HG03520 (cell line): ENCODE results near the gene CHI3L2.
A peak's percentile ranks its signal among the peaks of the same experiment; 100 is the strongest.
"Not testable (repeated sequence)": the region's sequence is repeated elsewhere in the genome, so short reads cannot be mapped to it uniquely, and the experiment has no call there.

Experiments
- ATAC-seq: cut with Tn5 transposase; IDR thresholded peaks from one replicate; pipeline ENCODE4 v1.9.1; 2021; ENCODE audit warnings: mild to moderate bottlenecking, moderate library complexity; ENCODE audit not compliant: unreplicated experiment

CHI3L2 gene

DNA sequence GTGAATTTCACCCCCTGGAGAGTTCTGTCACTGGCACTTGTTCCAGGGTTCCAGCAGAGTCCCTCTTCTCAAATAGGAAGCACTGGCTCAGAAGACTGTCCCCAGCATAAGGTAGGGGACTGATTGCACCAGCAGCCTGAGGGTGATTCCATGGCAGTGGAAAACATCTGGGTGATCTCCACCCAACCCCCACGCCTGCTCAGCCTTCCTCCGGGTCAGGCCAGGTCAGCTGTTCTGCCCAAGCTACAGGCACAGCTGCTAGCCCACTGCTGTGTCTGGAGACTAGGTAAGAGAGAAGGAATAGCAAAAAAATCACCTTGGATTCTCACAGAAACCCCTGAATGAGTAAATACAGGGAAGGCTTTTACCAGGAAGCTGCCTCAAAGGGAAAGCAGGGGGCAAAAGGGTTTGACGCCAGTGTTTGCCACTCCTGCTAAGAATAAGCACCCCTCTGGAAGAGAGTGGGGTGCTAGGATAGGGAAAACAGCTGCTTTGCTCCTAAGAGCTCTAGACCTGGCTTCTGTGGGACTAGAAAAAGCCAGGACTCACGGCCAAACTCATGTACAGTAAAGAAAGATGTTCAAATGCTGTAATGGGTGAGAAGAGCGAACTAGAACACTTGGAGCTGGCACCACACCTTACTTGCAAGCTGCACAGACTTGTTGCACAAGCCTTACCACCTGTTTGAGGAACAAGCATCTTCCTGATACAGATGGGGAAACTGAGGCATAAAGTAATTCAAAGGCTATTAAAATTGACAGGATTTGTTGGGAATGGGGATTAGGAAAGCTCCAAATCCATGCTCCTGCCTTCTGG, 26.0 kb upstream of the CHI3L2 start:
- no peak for ATAC-seq

DNA sequence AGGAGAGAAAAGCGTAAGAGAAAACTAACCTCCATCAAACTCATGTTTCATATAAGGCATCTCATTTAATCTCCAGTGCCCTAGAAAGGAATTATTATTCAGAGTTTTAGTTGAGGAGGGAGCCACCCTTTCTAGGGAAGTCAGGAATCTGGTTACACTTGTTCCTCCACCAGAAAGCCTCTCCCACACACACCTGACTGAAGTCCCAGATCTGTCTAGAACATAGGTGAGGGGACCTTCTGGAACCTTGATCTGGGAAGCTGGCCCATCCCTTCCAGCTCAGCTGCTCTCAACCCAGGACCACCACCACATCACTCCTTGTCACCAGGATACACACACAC, 25.2 kb upstream of the CHI3L2 start:
- no peak for ATAC-seq

DNA sequence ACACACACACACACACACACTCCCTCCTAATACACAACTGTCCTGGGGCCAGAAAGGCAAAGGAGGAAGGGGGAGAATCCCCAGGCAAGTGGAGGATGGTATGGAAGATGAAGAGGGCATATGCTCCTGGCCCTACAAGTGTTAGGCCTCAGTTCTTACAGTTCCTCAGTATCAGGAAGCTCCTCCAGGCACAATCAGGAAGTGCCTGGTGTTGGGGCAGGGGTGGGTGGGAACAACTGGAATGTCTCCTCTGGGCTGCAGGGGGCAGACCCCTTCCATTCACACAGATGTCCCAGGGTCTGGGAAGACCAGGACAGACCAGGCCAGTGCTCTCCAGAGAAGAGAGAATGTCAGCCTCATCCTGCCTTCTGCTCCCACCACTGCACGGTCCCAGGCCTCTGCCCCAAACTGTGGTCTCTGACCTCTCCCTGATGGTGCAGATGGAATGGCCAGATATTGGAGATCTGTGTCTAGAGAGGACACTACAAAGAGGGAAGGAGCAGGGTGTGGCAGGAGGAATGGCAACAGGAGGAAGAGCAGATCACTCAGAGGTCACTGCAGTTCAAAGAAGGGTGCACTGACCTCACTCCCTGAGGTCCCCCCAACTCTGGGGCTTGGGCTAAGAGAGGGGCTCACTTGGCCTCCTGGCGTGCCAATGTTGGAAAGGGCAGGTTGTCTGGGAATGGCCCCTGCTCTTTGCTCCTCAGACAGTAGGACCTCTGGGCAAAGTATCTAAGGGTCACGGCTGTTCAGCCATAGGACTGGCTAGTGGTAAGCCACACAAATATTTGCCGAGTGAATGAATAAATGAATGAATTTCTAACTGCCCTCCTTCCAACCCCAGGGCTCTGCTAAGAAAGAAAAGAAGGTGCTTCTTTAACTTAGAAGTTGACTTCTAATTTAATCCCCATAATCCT, 24.5 kb upstream of the CHI3L2 start:
- ATAC-seq = peak; percentile 1

DNA sequence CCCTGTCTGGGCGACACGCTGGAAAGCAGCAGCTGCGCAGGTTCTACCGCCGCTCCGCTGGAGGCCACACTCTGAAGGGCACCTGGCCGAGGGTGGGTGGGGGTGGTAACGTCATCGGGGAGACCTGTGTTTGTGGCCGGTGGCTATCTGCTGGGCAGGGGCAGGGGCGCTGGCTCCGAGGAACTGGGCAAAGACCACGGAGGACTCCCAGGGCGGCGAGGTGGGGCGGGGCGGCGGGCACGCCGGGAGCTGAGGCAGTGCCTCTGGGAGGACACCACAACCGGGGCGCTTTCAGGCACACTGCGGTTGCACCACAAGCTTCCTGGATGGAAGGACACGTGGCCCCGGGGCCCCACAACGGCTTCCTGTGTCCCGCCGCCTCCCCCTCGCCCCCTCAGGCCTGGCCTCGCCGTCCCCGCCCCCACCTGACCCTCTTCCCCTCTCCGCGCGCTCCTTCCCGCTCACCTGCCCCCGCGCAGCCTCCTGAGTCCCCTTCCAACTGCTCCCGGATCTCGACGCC, 23.8 kb upstream of the CHI3L2 start:
- peak; percentile 38 for ATAC-seq

DNA sequence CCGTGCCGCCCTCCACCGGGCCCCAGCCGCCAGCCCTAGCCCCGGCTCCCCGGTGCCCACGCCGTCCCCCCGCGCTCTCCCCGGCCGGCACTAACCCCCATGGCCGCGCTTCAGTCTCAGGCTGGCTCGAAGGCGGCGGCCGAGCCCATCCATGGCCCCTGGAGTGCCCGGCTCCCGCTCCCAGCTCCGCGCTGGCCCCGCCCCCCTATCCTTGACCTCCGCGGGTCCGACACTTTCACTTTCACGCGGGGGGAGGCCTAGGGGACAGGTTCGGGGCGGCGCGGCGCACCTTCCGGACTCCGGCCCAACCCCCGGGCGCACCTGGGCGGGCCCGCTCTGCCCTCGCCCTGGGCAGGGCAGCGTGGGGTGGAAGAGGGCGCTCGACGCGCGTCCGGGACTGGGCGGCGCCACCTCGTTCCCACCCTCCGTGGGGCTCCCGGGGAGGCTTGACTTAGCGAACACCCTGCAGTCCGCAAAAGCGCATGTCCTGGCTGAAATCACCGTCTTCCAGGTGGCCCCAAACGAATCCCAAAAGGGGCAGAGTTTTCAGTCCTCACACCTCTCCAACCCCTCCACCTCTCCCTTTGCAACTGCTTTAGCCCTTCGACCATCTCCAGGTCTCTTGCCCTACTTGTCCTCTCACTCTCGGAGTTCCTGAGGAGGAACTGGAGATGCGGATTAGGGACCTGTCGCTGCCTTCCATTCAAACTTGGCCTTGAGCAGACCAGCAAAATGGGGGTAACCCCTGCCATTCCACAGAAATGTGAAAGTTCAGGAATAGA, 23.1 kb upstream of the CHI3L2 start:
- ATAC-seq = peak; percentile 49

DNA sequence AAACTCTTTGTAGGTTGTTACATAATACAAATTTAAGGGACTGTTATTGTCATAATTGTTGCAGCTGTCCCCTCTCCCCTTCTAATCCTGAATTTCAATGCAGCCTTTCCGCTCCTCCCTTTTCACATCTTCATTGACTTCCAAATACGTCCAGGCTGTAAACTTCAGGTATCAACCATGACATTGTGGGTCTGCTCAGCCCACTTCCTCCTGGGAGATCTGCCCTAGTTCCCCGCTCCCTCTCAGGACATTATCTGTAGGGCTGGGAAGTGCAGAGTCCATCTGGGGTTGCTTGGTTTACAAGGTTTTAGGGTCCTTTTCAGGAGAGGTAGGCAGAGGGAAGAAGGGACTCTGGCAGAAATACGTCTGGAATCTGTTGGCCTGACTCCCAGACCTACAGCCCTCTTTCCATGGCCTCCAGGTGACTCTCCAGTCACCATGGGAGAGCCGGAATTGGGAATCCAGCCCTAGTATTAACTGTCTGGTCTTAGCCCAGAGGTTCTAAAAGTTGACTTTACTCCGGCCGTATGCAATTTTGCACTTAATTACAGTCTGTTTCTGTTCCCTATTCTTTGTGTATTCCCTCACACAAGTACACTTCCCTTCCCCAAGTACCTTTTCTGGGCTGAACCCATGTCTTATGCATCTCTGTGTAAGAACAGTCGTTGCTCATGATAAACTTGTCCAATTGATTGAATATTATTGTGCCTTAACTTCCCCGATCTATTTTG, 22.4 kb upstream of the CHI3L2 start:
- ATAC-seq = no peak

DNA sequence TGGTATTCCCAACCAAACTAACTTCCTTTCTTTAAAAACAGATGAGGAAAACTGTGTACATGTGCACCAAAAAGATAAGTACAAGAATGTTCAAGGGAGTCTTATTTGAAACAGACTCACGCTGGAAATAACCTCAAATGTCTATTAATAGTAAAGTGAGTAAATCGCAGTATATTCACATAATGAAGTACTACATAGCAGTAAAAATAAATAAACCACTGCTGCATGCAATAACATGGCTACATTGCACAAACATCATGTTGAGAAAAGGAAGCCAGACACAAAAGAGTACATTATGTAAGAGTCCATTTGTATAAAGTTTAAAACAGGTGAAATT, 21.8 kb upstream of the CHI3L2 start:
- ATAC-seq = no peak

DNA sequence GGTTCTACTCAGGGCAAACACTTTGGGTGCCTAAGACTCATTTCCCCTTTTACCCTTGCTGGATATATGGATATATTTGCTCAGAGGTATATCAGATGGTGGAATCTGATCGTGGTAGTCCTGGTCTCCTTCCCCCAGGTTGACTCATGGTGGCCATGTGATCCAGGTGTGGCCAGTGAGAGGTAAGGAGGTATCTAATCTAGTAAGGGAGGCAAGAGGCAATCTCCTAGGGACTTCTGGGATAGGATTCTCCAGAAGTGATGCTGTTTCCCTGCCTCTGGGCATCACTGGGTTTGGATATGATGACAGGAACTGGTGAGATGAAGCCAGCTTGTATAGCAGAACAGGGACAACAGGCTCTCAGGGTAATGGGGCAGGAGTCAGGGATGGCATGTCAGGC, 18.6 kb upstream of the CHI3L2 start:
- ATAC-seq = no peak

DNA sequence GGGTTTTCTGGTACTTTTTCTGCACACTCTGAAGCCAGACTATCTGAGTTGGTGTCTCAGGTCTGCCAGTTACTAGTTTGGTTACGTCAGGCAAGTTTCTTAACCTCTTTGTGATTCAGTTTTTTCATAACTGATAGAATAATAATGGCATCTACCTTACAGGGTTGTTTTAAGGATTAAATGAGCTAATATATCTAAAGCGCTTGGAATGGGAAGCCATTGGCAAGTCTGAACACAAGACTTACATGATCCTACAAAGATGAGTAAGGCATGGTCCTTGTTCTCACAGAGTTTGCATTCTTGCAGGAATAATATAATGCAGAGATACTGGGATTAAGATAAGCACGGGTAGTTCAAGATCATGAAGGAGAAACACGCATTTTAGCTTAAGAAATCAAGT, 17.9 kb upstream of the CHI3L2 start:
- ATAC-seq = no peak

DNA sequence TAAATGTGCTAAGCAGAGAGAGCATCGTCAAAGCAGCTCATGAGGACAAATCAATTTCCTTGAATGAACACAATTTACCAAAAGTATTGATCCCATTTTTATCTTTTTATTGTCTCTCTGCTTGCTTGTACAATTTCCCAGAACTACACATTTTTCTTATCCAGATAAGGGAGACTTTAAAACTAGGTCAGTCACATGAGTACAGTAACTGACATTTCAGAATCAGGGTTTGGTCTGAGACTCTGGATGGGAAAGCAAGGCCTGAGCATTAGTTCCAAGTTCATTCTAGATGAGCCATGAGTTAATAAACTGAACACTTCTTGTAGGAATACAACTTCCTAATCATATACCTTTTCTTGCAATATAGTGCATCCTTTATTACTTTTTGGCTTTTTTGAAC, 15.6 kb upstream of the CHI3L2 start:
- ATAC-seq = no peak

DNA sequence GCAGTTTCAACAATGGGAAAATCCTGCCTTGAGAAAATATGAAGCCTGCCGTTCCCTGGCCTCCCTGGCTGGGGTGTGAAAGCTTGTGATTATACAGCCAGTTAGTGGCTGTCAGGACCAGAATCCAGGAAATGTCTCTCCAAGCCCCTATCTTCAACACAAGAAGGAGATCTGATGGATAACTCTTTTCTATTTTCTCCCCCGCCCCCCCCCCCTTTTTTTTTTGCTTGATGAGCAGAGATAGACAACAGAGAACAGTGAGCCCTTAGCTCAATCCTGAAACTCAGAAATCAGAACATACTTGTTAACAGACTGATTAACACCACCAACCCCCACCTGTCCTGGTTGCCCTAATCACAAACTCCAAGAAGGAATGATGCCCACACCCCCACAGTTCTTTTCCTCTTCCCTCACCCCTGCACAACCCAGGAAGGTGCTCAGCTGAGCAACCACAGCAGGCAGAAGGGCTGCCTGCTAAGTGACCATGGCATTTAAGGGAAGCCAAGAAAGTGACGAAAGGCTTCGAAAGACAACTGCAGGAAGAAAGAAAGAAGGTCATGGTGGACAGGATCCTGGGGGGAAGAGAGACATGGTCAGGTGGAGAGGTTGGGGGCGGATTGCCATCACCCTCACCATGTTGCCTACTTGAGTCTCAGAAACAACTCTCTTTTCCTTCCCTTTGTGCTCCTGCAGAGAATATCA, 14.7 kb upstream of the CHI3L2 start:
- ATAC-seq = no peak

DNA sequence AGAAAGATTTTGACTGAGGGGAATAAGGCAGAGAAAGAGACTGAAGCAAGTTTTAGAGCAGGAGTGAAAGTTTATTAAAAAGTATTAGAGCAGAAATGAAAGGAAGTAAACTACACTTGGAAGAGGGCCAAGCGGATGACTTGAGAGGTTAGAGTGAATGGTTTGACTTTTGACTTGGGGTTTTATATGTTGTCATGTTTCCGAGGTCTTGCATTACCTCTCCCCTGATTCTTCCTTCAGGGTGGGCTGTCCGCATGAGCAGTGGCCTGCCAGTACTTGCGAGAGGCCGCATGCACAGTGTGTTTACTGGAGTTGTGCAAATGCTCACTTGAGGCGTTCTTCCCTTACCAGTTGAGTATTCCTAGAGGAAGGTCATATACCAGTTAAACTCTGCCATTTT, 14.1 kb upstream of the CHI3L2 start:
- ATAC-seq = no peak

DNA sequence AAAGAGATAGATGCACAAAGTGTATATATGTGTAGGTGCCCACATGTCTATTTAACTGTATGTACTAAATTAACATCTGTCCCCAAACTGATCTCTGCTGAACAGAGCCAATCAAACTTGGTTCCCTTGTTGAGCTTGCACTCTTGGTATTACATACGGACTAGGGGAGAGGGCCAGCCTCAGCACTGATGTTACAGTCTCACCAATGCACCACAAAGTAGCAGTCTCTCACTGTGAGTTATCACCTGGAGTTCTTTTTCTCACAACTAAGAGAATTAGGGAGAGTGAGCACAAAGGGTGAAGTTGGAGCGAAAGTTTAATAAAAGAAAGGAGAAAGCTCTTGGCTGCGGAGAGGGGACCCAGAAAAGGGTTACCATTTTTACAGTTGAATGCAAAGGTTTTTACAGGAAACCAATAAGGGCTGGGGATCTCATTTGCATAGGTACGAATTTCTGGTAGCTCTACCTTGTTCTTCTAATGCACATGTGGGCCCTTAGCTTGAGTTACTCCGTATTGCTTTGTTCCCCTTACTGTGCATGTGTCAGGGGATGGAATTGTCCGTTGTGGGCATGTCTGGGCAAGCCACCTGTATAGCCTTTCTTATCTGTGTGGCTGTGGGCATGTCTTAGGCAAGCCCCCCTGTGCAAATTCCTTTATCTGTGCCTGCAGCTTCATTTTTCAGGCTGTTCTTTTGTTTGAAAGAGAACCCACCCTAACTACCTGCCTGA, 13.3 kb upstream of the CHI3L2 start:
- ATAC-seq = no peak

DNA sequence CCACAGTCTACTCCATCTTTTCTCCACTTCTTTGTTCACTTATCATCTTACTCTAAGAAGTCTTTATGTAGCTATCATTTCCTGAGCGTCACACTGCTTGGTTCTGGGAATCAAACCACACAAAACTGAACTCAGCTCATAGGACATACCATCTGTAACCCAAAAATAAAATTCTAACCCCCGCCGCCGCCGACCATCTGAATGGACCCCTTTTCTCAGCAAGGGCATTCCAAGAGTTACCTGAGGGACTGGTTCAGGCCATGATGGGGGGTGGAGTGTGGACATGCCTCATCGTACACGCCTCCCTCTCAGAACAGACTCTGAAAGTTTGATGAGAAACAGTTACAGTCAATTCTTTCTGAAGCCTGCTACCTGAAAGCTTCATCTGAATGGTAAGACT, 12.6 kb upstream of the CHI3L2 start:
- no peak for ATAC-seq

DNA sequence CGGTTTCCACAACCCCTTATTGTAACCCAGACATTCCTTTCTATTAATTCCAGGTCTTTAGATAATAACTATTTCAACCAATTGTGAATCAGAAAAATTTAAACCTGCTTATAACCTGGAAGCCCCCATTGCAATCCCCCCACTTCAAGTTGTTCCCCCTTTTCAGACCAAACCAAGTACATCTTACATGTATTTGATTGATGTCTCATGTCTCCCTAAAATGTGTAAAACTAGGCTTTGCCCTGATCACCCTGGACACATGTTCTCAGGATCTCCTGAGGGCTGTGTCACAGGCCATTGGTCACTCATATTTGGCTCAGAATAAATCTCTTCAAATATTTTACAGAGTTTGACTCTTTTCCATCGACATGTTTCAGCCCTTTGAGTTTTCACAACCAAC, 12.2 kb upstream of the CHI3L2 start:
- ATAC-seq = not testable (repeated sequence)

DNA sequence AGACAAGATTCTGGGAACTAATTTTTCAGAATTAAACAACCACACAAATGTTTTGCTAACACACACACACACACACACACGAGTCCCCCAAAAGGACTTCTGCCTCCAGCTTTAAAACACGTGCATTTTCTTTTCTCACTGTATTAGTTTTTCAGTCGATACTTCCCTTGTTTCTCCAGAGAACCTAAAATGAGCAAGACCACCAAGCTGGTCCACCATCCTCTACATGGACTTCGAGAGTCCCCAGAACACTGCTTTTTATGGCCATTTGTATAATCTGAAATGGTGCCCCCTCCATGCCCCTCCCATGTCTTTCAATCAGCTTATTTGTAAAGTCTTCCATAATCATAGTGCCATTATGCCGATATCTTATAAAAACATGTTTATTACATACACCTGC, 10.8 kb upstream of the CHI3L2 start:
- ATAC-seq = no peak

DNA sequence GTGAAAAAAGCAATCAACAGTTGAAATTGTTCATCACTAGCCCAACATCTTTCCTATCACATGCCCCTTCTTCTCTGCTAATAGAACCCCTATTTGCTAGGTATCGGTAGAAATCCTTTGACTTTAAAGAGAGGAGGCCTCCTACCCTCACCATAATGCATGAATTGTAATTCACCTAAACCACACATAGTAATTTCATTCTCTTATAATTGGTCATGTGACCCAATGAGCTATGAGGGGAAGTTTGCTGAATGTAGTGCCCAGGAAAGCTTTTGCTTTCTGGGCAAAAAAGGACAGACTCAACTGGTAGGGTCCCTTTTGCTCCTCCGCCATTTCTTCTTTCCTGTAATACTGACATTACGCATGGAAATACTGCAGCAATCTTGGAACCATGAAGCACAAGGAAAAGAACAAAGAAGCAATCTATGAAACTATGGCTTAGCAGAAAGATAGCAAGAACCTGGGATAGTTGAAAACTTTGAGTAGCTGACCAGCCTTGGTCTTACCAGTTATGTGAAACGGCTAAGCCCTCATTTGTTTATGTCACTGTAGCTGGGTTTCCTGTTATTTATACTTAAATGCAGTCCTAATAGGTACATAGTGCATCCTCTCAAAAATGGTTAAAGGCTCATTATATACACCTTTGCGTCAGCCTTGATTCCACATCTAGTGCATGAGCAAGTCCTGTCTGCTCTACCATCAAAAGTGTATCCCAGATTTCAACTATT, 10.2 kb upstream of the CHI3L2 start:
- ATAC-seq = no peak

DNA sequence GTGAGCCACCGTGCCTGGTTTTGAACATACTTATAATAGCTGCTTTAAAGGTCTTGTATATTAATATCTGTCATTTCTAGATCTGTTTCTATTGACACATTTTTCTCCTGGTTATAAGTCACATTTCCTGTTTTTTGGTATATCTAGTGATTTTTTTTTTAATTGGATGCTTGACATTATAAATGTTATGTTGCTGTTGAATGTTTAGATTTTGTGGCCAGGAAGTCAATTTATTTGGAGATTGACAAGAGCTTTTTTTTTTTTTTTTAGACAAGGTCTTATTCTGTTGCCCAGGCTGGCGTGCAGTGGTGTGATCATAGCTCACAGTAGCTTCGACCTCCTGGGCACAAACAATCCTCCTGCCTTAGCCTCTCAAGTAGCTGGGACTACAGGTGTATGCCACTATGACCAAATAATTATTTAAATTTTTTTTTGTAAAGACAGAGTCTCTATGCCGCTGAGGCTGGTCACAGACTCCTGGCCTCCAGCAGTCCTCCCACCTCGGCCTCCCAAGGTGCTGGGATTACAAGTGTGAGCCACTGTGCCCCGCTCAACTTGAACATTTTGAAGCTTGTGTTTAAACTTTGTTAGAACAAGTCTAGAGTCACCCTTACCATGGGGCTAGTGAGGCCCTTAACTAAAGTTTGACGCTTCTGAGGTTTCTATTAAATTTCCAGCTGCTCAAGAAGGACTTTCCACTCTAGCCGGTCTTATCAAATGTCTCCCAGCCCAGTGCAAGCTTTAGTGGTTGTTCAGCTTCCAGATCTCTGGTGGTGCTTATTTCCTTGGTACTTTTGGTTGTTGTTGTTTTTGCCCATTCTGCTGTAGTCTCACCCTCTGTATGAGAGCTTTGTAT, 8.6 kb upstream of the CHI3L2 start:
- no peak for ATAC-seq
